ENCODE data around the gene ABHD6. TPM values are rescaled to one million over a fixed set of nuclear protein-coding genes. Genes with fewer than 3 reads are reported as not detected.

ABHD6 gene
- total RNA-seq, 1 experiment from 2014 or later: 11.8 TPM

GRCh38 chr3:58307639-58308215 is 70.1 kb downstream of the ABHD6 start:
- no peak overlapping the region for H2AFZ ChIP-seq (ENCODE audit: low read length)
- H3K27me3 ChIP-seq (ENCODE audit: low read length): no peaks in the 10 kb centered on the region
- peaks cover 13% of the 10 kb centered on the region for H3K4me1 ChIP-seq (ENCODE audit: low read length)
- peak overlapping the region; percentile 83 for H3K9ac ChIP-seq (ENCODE audit: low read length)
- H3K27ac ChIP-seq (ENCODE audit: low read length): peak overlapping the region; percentile 82; the same call in 1 of the 2 replicates
- H3K4me2 ChIP-seq (ENCODE audit: low read depth, low read length, poor library complexity, severe bottlenecking): peak overlapping the region; percentile 82
- H3K79me2 ChIP-seq (ENCODE audit: low read length): peaks cover 53% of the 10 kb centered on the region
- peak; percentile 86 for DNase-seq
- H3K9me3 ChIP-seq (ENCODE audit: low read length): no peaks in the 10 kb centered on the region
- H3K36me3 ChIP-seq (ENCODE audit: insufficient read depth, low read length): peaks cover 32% of the 10 kb centered on the region
- peaks cover 27% of the 10 kb centered on the region; the same call in 1 of the 2 replicates for H4K20me1 ChIP-seq (ENCODE audit: insufficient read depth, low read depth, low read length)
- peak overlapping the region; percentile 84 for H3K4me3 ChIP-seq (ENCODE audit: low read length)
- H3K9me2 ChIP-seq (replicated peaks; ENCODE audit: insufficient read depth, low read length): no peaks in the 10 kb centered on the region

- Histone ChIP-seq H3K9me3 (ENCODE audit: low read length) (no peaks in the 10 kb centered on the region), H3K27me3 (ENCODE audit: low read length) (no peaks in the 10 kb centered on the region), H3K4me1 (ENCODE audit: low read length) (peaks cover 13% of the 10 kb centered on the region), H3K4me3 (ENCODE audit: low read length) (no peak overlapping the region), H3K79me2 (ENCODE audit: low read length) (peaks cover 59% of the 10 kb centered on the region), H2AFZ (ENCODE audit: low read length) (no peak overlapping the region), H3K27ac (ENCODE audit: low read length) (no peak overlapping the region), H3K9me2 (replicated peaks; ENCODE audit: insufficient read depth, low read length) (no peaks in the 10 kb centered on the region), H3K36me3 (ENCODE audit: insufficient read depth, low read length) (peaks cover 39% of the 10 kb centered on the region), H3K4me2 (ENCODE audit: low read depth, low read length, poor library complexity, severe bottlenecking) (peak overlapping the region; percentile 82), H3K9ac (ENCODE audit: low read length) (peak overlapping the region; percentile 83; the same call in 1 of the 2 replicates), H4K20me1 (ENCODE audit: insufficient read depth, low read depth, low read length) (peaks cover 27% of the 10 kb centered on the region; the same call in 1 of the 2 replicates)
- DNase-seq: no peak
Measured at GRCh38 chr3:58308728-58309127, 71.1 kb downstream of the ABHD6 start.

GRCh38 chr3:58317811-58318210 is 80.2 kb downstream of the ABHD6 start:
- Histone ChIP-seq H4K20me1 (ENCODE audit: insufficient read depth, low read depth, low read length) (peaks cover 3% of the 10 kb centered on the region; the same call in 1 of the 2 replicates), H3K36me3 (ENCODE audit: insufficient read depth, low read length) (peaks cover 46% of the 10 kb centered on the region), H3K4me2 (ENCODE audit: low read depth, low read length, poor library complexity, severe bottlenecking) (no peak overlapping the region), H3K9me2 (replicated peaks; ENCODE audit: insufficient read depth, low read length) (no peaks in the 10 kb centered on the region), H3K4me1 (ENCODE audit: low read length) (peaks cover 18% of the 10 kb centered on the region), H3K4me3 (ENCODE audit: low read length) (no peak overlapping the region), H3K27me3 (ENCODE audit: low read length) (no peaks in the 10 kb centered on the region), H3K9me3 (ENCODE audit: low read length) (no peaks in the 10 kb centered on the region), H2AFZ (ENCODE audit: low read length) (no peak overlapping the region), H3K27ac (ENCODE audit: low read length) (no peak overlapping the region), H3K9ac (ENCODE audit: low read length) (no peak overlapping the region), H3K79me2 (ENCODE audit: low read length) (peaks cover 42% of the 10 kb centered on the region)
- DNase-seq: no peak

GRCh38 chr3:58321791-58322190 is 84.2 kb downstream of the ABHD6 start:
- H3K4me2 ChIP-seq (ENCODE audit: low read depth, low read length, poor library complexity, severe bottlenecking): peak overlapping the region; percentile 28
- H3K79me2 ChIP-seq (ENCODE audit: low read length): peaks cover 29% of the 10 kb centered on the region
- no peak overlapping the region for H2AFZ ChIP-seq (ENCODE audit: low read length)
- peak overlapping the region; percentile 58 for H3K27ac ChIP-seq (ENCODE audit: low read length)
- no peaks in the 10 kb centered on the region for H3K27me3 ChIP-seq (ENCODE audit: low read length)
- H3K36me3 ChIP-seq (ENCODE audit: insufficient read depth, low read length): peaks cover 23% of the 10 kb centered on the region
- no peak overlapping the region for H3K4me3 ChIP-seq (ENCODE audit: low read length)
- no peak for DNase-seq
- H3K9me3 ChIP-seq (ENCODE audit: low read length): no peaks in the 10 kb centered on the region
- peaks cover 3% of the 10 kb centered on the region; the same call in 1 of the 2 replicates for H4K20me1 ChIP-seq (ENCODE audit: insufficient read depth, low read depth, low read length)
- no peaks in the 10 kb centered on the region for H3K9me2 ChIP-seq (replicated peaks; ENCODE audit: insufficient read depth, low read length)
- H3K9ac ChIP-seq (ENCODE audit: low read length): peak overlapping the region; percentile 4
- peaks cover 46% of the 10 kb centered on the region for H3K4me1 ChIP-seq (ENCODE audit: low read length)

- no peaks in the 10 kb centered on the region for H3K9me2 ChIP-seq (replicated peaks; ENCODE audit: insufficient read depth, low read length)
- H3K9me3 ChIP-seq (ENCODE audit: low read length): no peaks in the 10 kb centered on the region
- no peaks in the 10 kb centered on the region for H3K27me3 ChIP-seq (ENCODE audit: low read length)
- no peaks in the 10 kb centered on the region for H4K20me1 ChIP-seq (ENCODE audit: insufficient read depth, low read depth, low read length)
- peaks cover 17% of the 10 kb centered on the region for H3K36me3 ChIP-seq (ENCODE audit: insufficient read depth, low read length)
- DNase-seq: no peak
- H3K4me1 ChIP-seq (ENCODE audit: low read length): peaks cover 51% of the 10 kb centered on the region
- H3K9ac ChIP-seq (ENCODE audit: low read length): no peak overlapping the region
- H3K27ac ChIP-seq (ENCODE audit: low read length): peak overlapping the region; percentile 71
- no peak overlapping the region for H2AFZ ChIP-seq (ENCODE audit: low read length)
- H3K4me2 ChIP-seq (ENCODE audit: low read depth, low read length, poor library complexity, severe bottlenecking): no peak overlapping the region
- peaks cover 20% of the 10 kb centered on the region for H3K79me2 ChIP-seq (ENCODE audit: low read length)
- H3K4me3 ChIP-seq (ENCODE audit: low read length): no peak overlapping the region
Measured at GRCh38 chr3:58322793-58323192, 85.2 kb downstream of the ABHD6 start.

- peaks cover 17% of the 10 kb centered on the region; the same call in 1 of the 2 replicates for H3K79me2 ChIP-seq (ENCODE audit: low read length)
- H3K27me3 ChIP-seq (ENCODE audit: low read length): no peaks in the 10 kb centered on the region
- no peaks in the 10 kb centered on the region for H3K9me3 ChIP-seq (ENCODE audit: low read length)
- H3K4me1 ChIP-seq (ENCODE audit: low read length): peaks cover 51% of the 10 kb centered on the region
- H3K36me3 ChIP-seq (ENCODE audit: insufficient read depth, low read length): peaks cover 17% of the 10 kb centered on the region
- no peak for DNase-seq
- no peak overlapping the region for H3K4me3 ChIP-seq (ENCODE audit: low read length)
- H3K4me2 ChIP-seq (ENCODE audit: low read depth, low read length, poor library complexity, severe bottlenecking): peak overlapping the region; percentile 15
- H2AFZ ChIP-seq (ENCODE audit: low read length): no peak overlapping the region
- H3K9ac ChIP-seq (ENCODE audit: low read length): 0 out of 2 replicates have a peak overlapping the region, but pooled peaks have one; percentile 5
- no peaks in the 10 kb centered on the region for H3K9me2 ChIP-seq (replicated peaks; ENCODE audit: insufficient read depth, low read length)
- H3K27ac ChIP-seq (ENCODE audit: low read length): peak overlapping the region; percentile 71
- no peaks in the 10 kb centered on the region for H4K20me1 ChIP-seq (ENCODE audit: insufficient read depth, low read depth, low read length)
Measured at GRCh38 chr3:58323529-58324390, 86.2 kb downstream of the ABHD6 start.

GRCh38 chr3:58324391-58325390 is 87.1 kb downstream of the ABHD6 start:
- no peaks in the 10 kb centered on the region for H3K9me2 ChIP-seq (replicated peaks; ENCODE audit: insufficient read depth, low read length)
- peaks cover 12% of the 10 kb centered on the region; the same call in 1 of the 2 replicates for H3K36me3 ChIP-seq (ENCODE audit: insufficient read depth, low read length)
- H3K4me2 ChIP-seq (ENCODE audit: low read depth, low read length, poor library complexity, severe bottlenecking): peak overlapping the region; percentile 15
- no peaks in the 10 kb centered on the region for H3K27me3 ChIP-seq (ENCODE audit: low read length)
- H3K9ac ChIP-seq (ENCODE audit: low read length): peak overlapping the region; percentile 7; the same call in 1 of the 2 replicates
- H3K4me1 ChIP-seq (ENCODE audit: low read length): peaks cover 58% of the 10 kb centered on the region
- H3K79me2 ChIP-seq (ENCODE audit: low read length): peaks cover 17% of the 10 kb centered on the region; the same call in 1 of the 2 replicates
- H3K9me3 ChIP-seq (ENCODE audit: low read length): no peaks in the 10 kb centered on the region
- H3K27ac ChIP-seq (ENCODE audit: low read length): peak overlapping the region; percentile 71
- H3K4me3 ChIP-seq (ENCODE audit: low read length): no peak overlapping the region
- H2AFZ ChIP-seq (ENCODE audit: low read length): no peak overlapping the region
- no peaks in the 10 kb centered on the region for H4K20me1 ChIP-seq (ENCODE audit: insufficient read depth, low read depth, low read length)
- DNase-seq: no peak

Data from Karpas-422 (cell line).